HG03354 (cell line): ENCODE results near the gene DNAAF1.
"Not testable (repeated sequence)": the region's sequence is repeated elsewhere in the genome, so short reads cannot be mapped to it uniquely, and the experiment has no call there.

Source experiments
- ATAC-seq: cut with Tn5 transposase; IDR thresholded peaks from one replicate; pipeline ENCODE4 v1.9.1; 2021; ENCODE audit warnings: mild to moderate bottlenecking; ENCODE audit not compliant: unreplicated experiment, poor library complexity, severe bottlenecking

The DNAAF1 gene

DNA sequence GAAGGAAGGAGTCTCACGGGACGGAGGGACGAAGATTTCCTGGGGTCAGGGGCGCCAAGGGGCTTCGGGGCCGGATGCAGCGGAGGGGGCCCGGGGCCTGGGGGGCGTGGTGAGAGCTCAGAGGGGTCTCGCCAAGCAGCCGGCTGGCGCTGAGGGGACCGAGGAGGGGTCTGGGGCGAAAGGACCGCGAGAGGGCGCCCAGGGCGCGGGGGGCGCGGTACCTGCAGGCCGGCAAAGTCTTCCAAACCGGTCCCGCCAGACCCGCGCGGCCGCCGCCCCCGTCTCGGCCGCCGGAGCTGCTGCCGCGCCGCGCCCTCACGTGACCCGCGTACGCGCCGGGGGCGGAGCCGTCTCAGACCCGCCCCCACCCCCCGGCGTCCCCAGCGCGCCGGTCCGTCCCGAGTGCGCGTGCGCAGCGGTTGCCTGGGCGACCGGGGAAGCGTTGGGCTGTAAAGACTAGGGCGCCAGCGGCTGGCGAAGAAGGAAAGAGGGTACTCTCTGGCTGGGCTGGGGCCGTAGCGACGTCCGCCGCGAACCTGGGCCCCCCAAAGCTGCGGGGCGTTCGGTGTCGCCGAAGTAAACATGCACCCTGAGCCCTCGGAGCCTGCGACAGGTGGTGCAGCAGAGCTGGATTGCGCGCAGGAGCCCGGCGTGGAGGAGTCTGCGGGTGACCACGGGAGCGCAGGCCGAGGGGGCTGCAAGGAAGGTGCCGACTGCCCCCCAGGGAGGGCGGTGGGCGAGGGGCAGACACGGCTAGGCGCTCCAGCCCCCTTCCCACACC, at the start of gene DNAAF1, which contains the start of gene HSDL1:
DNAAF1 (plus strand) TSS at position 450 of the 781 bp plus-strand sequence; CDS start at position 583, 133 bp downstream.
HSDL1 (minus strand) TSS at position 319 of the 781 bp plus-strand sequence. CDS start 13,856 bp downstream, outside the sequence.
- peak; percentile 80 for ATAC-seq

- no peak for ATAC-seq
Measured at GRCh38 chr16:84095466-84095865, 49.6 kb upstream of the DNAAF1 start.

DNA sequence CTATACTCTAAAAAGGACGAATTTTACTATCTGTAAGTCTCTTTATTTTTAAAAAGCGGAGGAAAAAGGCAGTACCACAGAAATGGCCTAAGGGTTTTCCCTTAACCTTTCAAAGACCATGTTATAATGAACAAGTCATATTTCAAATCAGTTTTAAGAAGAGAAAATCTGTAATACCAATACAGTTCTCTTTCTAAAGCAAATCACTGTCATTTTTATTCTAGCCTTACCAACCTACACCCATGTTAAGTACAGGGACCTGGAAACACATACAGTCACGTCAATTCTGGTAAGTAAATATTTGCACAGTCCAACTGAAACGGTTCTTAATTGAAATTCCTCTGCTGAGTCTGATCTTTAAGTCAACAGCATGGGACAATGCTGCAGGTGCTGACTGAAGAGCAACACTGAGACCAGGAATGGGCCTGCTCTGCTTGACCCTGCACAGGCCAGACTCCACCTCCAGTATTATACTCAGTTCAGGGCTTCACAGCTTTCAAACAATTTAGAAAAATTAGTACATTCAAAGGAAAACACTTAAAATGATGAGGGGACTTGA, 48.6 kb upstream of the DNAAF1 start:
- no peak for ATAC-seq

DNA sequence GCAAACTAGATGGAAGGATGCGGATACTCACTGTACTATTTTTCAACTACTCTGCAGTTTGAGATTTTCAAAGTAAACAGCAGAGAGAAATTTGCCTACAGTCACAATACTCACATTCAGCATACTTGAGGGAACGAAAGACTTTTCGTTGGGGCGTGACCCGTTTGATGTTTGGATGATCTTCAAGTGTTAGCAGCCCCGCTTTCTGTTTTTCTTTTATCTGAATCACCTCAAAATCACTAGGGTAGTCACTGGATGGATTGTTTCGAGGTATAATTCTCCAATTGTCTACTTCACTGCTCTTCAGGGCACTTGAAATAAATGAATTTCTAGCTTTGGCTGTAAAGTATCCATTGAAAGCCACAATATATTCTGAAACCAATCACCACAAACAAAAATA, 46.2 kb upstream of the DNAAF1 start:
- ATAC-seq, result no peak

GRCh38 chr16:84103678-84104077, 41.4 kb upstream of the DNAAF1 start:
- ATAC-seq, result no peak

DNA sequence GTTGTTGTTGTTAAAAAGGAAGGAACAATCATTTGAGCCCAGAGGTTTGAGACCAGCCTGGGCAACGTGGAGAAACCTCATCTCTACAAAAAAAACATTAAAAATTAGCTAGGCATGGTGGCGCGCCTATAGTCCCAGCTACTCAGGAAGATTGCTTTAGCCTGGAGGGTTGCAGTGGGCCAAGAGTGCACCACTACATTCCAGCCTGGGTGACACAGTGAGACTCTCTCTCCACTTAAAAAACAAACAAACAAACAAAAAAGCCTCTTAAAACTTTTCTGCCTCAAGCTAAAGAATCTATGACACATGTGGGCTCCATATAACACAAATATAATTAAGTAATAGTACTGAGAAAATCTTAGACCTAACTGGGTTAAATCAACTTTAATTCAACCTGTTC, 40.9 kb upstream of the DNAAF1 start:
- ATAC-seq, result no peak

DNA sequence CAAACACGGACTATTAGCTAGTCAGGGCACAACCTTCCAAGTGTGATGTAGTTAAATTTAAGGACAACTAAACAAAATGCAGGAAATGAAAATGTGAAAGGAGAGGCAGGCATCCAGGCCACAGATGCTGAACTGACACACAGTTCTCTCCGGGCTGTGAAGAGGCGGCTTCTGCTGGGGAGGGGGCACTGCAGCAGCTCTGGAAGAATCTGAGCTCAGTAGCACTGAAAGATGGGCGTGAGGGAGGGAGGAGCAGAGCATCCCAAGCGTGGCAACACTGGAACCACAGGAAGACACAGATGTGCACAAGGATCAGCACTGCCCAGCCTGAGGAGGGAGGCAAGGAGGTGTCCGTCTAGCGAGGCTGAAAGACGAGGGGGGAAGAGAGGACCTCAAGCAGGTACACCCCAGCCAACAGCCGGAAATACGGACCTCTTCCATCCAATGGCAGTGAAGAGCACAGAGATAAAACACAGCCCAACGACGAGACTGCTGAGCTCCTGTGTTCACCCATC, 39.8 kb upstream of the DNAAF1 start:
- ATAC-seq, result no peak

DNA sequence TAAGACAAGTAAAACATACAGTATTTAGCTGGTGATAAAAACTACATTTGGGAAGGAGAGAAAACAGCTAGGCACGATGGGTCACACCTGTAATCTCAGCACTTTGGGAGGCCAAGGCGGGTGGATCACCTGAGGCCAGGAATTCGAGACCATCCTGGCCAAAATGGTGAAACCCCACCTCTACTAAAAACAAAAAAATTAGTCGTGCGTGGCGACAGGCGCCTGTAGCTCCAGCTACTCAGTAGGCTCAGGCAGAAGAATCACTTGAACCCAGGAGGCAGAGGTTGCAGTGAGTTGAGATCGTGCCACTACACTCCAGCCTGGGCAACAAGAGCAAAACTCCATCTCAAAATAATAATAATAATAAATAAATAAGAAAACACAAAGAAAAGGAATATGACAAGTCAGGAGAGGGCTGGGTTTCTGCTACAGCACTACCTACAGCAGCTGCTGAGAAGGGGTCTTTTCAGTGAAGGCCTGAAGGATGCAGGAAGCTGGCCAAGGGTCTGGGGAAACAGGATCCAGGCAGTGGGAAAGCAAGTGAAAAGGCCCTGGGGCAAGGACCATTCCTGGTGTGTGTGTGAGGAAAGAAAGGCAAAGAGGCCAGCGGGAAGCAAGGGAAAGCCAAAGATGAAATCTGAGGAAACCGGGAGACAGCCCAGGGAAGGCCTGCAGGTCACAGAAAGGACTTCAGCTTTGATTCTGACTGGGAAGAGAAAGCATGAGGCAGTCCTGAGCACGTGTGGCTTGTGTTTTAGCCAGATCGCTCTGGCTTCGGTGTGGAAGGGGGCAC, 39.0 kb upstream of the DNAAF1 start:
- no peak for ATAC-seq

GRCh38 chr16:84107921-84108320, 37.2 kb upstream of the DNAAF1 start:
- ATAC-seq, result no peak

DNA sequence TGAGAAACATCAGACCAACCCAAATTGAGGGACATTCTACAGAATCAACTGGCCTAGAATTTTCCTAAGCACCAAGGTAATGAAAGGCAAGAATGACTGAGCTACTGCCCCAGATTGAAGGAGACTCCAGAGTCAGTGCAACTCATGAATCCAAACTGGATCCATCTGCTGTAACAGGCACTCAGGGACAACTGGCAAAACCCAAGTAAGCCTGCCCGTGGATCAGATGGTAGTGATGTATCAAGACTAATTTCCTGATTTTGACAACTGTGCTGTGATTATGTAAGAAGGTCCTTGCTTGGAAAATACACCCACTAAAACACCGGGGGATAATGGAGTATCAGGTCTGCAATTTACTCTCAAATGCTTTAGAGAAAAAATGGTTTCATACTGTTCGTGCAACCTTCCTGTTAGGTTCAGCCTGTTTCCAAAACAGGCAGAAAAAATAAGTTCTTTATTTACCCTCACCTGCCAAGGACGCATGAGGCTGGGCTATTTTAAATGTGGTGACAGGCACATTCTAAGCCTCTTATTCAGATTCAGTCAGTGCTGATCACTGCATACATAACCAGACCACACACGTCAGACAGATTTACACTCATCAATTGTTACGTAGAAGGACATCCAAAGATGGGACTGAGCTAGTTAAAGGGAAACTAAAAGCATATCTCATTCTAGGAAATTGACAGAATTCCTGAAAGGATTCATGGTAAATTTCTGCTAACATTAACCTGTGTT, 35.3 kb upstream of the DNAAF1 start:
- ATAC-seq, result no peak

DNA sequence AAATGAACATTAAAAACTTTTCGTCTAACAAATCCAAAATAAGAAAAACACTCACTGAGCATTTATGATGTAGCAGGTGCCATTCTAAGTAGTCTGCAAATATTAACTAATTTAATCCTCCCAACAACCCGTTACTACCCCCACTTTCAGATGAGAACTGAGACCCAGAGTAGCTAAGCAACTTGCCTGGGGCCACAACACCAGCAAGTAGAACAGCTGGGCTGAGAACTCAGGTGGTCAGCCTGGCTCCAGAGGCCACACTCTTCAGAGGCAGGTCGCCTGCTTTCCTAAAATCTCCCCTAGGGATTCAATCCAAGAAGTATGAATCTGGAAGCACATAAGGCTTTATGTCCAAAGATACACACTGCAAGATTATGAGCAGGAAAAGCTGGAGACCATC, 34.6 kb upstream of the DNAAF1 start:
- peak; percentile 77 for ATAC-seq

- no peak for ATAC-seq
Measured at GRCh38 chr16:84111525-84111924, 33.6 kb upstream of the DNAAF1 start.

DNA sequence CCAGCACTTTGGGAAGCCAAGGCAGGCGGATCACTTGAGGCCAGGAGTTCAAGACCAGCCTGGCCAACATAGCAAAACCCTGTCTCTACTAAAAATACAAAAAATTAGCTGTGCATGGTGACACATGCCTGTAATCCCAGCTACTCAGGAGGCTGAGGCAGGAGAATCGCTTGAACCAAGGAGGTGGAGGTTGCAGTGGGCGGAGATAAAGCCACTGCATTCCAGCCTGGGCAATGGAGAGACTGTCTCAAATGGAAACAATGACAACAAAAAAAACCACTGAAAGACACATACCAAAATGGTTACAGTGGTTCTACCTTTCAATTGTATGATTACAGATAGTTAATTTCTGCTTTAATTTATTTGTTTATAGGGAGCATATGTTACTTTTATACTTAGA, 33.2 kb upstream of the DNAAF1 start:
- not testable (repeated sequence) for ATAC-seq

GRCh38 chr16:84115919-84116719, 29.0 kb upstream of the DNAAF1 start:
- peak; percentile 46 for ATAC-seq

DNA sequence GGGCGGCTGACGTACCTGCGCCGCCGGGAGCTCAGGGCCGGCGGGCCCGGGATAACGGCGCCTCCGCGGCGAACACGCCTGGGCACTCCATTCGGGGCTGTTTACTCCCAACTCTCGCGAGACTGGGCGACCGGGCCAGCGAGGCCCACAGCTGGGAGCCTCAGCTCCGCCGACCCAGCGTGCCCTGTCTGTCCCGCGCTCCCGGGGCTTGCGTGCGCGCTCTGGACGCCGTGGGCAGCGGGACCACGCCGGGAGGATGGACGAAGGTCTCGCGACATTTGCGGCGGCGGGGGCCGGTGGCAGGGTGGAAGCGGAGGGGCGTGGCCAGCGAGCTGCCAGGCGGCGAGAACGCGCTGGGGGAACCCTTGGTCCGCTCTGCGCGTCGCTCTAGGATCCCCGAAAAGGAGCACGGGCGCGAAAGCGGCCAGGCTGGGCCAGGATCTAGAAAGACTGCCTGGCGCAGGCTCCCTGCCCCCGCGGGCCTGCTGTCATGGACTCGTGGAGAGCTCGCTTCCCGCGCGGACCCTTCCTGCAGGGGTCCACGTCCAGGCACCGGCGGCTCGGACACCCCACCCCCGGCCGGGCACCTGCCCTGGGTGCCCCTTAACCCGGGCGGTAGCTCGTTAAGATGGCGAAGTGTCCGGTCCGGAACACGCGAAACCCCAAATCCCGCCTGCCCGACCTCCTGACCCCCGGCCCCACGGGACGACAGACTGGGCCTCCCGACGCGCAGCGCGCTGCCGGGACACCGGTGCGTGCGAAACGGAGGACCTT, 28.2 kb upstream of the DNAAF1 start, which contains the start of gene MBTPS1:
MBTPS1 (minus strand) TSS at position 223 of the 774 bp plus-strand sequence. CDS start 15,159 bp downstream, outside the sequence.
- ATAC-seq, result peak; percentile 93

- peak; percentile 12 for ATAC-seq
Measured at GRCh38 chr16:84117494-84117843, 27.6 kb upstream of the DNAAF1 start.

- ATAC-seq, result not testable (repeated sequence)
Measured at GRCh38 chr16:84118315-84118714, 26.8 kb upstream of the DNAAF1 start.

GRCh38 chr16:84119368-84119767, 25.7 kb upstream of the DNAAF1 start:
- ATAC-seq, result no peak
